ENCODE data around the gene EPHA2.
"Not testable (repeated sequence)": the region's sequence is repeated elsewhere in the genome, so short reads cannot be mapped to it uniquely, and the experiment has no call there.

The EPHA2 gene

DNA sequence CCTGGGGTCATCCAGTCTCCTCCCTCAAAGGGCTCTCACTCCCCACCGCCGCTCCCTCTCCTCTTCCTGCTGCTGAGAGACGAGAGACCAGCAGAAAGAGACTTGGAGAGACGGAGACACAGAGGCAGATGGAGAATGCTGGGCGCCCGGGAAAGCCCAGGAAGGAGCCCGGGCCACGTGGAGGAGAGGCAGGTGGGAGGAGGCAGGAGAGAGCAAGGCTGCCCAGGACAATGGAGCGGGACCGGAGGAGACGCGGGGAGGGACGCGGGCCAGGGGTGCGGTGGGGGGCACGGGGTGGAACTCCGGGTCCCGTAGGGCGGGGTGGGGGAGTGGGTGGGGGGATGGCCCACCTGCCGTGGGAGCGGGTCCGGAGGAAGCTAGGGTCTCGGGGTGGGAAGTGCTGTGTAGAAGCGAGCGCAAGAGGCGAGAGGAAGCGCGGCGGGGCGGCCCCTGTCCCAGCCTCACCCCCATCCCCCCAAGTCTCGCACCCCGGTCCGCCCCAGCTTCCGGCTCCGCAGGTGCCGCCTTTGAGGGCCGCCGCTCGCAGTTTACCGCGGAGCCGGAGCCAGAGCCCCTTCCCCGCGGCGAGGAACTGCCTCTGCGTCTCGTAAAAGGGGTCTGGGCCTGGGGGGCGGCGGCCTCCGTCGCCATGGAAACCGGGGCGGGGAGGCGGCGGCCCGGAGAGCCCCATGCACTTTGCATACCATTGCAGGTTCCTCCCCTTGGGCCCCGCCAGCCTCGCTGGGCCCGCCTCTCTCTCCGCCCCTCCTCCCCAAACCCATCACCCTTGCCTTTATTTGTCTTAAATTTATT lies 11.7 kb upstream of the EPHA2 start:
- DNase-seq = peak in 3 of 4 experiments; percentile 23 to 53 (median 47)

DNA sequence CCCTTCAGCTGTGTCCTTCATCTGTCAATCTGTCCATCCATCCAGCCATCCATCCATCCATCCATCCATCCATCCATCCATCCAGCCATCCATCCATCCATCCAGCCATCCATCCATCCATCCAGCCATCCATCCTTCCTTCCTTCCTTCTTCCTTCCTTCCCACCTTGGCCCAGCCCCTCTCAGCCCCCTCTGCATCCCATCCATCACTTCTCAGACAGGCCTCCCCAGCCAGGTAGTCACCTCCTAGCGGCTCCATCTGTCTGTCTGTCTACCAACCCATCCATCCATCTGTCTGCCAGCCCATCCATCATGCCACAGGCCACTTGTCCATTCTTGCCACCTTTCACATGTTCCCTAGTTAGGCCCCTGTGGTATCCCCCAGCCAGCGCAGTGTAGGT lies 10.2 kb upstream of the EPHA2 start:
- DNase-seq = no peak

DNA sequence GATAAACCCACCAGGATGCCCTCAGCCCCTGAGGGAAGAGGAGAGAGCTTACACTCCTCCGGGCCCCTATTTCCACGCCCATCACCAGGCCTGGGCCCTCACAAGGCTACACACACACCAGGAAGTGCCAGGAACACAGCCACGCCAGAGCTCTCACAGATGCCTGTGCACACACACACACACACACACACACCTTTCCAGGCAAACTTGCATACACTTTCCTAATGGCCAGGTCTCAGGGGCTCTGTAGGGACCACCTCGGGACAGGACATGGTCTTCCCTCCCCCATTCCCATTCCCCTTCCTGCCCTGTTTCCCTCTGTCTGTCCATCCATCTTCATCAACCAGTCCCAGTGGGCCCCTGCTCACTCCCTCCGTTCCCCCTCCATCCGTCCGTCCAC lies 9.7 kb upstream of the EPHA2 start:
- DNase-seq = no peak

DNA sequence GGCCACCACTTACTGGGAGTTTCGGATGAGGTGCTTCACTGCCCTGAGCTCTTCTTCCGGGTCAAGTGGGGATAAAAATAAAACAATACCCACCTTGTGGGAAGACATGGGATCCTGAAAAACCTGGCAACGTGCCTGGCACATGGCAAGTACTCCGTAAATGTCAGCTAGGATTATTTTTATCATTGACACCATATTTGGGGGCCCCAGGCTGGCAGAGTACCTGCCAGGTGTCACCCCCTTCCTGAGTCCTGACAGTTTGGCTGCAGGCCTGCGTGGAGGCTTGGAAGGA lies 9.2 kb upstream of the EPHA2 start:
- DNase-seq = no peak

DNA sequence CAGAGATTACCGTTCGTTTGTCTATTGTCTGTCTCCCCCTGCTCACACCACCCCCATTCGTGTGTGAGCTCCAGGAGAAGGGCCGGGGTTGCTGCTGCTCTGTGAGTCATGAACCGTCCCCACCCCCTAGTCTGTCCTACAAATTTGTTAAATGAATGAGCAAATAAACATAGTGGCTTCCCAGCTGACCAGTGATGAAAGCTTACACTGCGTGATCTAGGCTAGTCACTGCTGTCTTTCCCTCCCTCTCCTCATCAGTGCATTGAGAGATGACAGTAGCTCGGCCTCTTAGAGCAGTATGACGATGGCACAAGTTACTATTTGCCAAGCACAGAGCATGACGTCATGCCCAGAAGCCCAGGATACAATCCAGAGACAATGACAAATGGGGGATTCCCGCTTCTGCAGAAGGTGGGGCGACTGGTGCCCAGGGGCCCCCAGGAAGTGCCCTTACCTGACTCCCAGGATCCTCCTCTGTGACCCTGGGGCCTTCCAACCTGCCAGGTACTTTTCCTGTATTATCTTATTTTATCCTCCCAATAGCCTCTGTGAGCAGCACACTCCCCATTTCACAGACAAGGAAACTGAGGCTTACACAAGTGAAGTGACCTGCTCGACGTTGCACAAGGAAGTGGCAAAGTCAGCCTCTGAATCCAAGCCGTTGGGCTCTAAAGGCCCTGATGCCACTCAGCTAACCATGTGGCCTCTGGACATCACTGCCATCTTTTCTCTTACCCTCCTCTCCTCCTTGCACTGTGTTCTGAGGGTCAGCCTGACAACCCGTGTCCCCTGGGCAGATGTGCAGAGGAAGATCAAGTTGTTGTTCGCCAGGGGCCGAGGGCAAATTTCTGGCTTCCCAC lies 8.6 kb upstream of the EPHA2 start:
- no peak for DNase-seq

DNA sequence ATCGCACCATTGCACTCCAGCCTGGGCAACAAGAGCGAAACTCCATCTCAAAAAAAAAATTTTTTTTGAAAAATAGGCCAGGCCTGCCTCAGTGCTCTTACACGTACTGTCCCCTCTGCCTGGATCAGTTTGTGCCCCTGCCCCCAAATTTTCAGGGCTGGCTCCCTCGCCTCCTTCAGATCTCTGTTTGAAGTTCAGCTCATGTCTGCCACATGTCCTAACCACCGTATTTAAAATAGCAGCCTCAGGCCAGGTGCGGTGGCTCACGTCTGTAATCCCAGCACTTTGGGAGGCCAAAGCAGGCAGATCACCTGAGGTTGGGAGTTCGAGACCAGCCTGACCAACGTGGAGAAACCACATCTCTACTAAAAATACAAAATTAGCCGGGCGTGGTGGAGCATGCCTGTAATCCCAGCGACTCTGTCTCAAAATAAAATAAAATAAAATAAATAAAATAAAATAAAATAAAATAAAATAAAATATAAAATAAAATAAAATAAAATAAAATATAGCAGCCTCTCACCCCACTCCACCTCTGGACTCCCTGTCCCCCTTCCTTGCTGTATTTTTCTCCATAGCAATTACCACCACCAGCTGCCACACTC lies 7.8 kb upstream of the EPHA2 start:
- DNase-seq = not testable (repeated sequence)

DNA sequence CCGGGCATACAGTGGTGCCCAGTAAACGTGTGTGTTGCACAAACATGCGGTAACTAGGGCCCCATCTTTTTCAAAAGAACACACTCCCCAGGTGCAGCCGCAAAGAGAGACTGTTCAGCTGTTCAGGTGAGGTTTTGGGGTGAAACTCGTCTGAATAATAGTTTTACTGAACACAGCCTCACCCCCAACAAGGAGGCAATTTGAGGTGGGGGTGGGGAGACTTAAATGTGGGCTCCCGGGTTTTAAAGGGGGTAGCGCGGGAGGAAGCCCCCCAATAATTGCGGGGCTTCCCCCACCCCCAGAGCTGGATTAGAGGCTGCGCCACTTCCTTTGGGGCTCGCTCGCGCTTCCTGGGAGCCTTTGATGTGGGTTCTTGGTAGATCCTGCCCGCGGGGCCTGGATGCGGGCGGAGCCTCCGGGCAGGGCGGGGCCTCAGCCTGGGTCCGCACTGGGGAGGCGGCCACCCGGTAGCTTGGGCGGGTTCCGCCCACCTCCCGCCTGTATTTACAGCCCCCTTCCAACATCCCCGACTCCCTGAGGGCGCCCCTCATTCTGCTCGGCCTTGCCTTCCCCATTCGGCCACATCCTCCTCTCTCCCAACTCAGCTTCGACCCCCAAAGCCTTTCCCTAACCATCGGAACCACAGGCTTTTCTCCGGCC lies 6.4 kb upstream of the EPHA2 start:
- DNase-seq = peak in 2 of 4 experiments; percentile 22 to 33

DNA sequence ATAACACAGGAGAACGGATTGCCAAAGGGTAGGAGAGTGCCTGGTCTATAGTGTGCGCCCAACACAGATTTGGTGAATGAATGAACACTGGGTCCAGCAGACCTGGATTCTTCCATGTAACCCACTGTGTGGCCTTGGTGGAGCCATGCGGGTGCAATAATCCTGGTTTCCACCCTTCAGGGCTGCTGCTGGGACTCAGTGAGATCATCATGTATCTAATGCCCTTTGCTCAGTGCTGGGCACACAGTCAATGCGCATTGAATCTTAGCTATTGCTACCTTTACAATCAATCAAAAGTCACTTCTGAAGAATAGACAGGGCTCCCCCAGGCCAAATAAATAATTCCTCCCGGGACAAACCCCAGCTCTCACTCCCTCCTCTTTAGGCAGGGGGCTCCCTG lies 5.8 kb upstream of the EPHA2 start:
- no peak for DNase-seq

DNA sequence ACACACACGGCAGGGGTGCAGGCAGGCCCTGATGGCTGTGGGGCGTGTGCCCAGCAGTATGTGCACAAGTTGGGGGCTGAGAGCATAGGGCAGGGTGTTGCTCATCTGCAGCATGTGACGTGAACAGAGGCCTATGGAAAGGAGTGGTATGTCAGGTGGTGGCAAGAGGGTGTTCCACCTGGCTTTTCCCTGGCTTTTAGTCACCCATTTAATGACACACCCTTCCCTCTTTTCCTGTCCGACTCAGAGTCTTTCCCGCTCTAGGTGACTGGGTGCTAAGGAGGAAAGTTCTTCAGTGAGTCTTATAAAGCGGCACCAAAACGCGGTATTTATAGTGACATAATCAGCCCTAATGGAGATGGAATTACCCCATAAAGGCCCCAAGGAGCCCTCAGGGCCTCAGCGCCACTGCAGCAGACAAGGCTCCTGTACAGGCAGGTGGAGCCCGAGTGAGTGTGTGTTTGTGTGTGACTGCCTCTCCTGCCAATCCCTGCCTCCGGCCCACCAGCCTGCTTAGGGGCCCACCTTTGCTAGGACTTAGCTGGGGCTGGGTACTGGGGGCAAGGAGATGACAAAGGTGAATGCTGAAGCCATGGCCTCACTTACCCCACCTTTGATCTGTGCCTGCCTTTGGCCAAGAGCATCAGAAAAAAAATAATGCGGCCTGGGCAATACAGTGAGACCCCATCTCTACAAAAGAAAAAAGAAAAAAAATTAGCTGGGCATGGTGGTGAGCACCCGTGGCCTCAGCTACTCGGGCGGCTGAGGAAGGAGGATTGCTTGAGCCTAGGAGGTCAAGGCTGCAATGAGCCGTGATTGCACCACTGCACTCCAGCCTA lies 3.3 kb upstream of the EPHA2 start:
- DNase-seq = no peak

DNA sequence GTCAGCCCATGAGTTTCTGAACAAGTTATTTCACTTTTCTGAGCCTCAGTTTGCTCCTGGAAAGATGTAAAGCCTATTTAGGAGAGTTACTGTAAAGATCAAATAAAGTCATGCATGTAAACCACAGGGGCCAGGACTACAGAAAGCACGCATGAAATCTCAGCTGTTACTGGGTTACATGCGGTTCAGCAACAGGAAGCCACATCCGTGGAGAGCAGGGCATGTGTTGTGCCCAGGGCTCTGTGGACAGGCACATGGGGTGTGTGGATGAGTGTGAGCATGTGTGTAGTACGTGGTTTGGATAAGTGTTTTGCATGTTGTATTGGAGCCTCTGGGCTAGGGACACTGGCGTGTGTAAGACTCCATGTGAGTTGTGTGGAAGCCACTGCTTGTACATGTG lies 2.2 kb upstream of the EPHA2 start:
- peak in 1 of 4 experiments; percentile 21 for DNase-seq

DNA sequence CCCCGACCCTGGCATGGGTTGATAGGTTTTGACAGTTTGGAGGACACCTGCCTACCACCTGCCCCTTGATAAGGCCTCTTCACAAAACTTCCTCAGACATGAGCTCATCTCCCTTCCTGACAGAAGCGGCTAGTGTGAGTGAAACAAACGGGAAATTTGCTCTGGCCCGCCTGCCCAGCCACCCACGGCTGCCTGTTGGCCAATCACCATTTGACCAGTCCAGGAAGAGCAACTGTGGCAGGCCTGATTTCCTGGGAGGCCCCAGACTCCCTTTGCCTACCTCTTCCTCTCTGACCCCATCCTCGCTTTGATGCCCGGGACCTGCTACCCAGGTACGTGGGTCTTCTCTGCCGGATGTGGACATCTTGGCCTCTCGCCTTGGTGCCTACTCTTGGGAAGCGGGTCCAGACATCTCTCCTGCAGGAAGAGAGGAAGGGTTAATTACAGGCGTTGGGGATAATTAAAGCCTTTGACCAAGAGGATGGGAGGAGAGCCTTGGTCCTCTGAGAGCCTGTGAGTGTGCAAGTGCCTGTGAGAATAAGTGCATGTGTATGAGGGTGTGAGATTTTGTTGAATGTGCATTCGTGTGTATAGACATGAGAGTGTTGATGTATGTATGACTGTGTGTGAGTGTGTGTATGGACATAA lies 1.1 kb upstream of the EPHA2 start:
- no peak for DNase-seq

DNA sequence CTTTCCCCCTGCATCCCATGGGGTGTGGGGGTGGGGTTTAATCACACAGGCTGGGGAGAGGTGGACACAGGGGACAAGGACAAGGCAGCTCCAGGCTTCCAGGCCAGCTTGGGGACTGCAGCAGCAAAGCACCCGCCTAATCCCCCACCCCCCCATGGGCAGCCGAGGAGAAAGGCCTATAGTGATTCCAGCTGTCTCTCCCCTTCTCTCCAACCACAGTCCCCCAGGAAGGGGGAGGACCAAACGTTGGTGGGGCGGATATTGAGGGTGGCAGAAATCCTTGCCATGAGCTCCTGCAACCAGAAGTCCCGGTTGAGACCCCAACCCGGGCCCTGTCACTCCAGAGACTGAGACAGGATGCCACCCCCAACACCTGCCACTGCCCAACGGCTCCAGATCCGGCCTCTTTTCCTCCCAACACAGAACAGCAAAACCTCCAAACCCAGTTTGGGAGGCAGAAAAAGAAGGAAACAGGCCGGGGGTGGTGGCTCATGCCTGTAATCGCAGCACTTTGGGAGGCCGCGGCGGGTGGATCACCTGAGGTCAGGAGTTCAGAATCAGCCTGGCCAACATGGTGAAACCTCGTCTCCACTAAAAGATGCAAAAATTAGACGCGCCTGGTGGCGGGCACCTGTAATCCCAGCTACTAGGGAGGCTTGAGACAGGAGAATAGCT lies 1.7 kb downstream of the EPHA2 start:
- no peak for DNase-seq

DNA sequence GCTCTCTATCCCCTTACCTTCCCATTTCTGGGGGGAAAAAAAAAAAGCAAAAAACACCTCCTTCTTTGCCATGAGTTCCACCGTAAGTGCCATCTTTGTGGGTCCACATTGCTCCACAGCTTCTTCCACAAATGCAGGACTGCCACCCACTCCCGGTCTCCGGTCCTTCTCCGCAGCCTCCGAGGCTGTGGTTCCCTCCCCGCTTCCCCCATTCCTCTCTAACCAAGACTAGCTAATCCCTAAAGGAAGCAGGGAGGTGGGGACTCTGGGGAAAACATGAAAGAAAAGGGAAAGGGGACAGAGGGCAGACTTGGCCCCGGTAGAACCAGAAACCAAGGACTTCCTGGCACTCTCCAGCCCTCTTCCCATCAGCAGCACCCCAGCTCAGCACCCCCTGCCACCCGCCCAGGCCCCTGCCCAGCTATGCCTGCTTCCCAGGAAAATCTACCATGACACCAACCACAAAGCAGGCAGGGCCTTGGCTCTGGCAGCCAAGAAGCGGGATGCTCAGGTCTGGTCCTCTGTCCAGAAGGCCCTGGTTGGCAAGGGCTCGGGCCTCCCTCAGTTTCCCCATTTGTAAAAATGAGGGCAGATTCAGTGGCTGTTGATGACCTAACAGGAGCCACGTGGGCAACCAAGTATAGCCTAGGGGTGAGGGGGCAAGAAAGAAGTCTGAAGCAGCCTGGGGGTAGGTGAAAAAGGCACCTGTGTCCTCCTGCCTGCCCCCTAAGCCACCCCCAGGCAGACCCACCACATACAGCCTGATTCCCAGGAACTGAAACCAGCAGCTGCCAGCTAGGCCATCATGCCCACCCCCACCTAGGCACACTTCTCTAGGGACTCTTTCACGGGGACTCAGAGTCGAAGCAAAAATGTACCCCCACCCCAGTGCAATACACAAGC lies 2.5 kb downstream of the EPHA2 start:
- DNase-seq = no peak

DNA sequence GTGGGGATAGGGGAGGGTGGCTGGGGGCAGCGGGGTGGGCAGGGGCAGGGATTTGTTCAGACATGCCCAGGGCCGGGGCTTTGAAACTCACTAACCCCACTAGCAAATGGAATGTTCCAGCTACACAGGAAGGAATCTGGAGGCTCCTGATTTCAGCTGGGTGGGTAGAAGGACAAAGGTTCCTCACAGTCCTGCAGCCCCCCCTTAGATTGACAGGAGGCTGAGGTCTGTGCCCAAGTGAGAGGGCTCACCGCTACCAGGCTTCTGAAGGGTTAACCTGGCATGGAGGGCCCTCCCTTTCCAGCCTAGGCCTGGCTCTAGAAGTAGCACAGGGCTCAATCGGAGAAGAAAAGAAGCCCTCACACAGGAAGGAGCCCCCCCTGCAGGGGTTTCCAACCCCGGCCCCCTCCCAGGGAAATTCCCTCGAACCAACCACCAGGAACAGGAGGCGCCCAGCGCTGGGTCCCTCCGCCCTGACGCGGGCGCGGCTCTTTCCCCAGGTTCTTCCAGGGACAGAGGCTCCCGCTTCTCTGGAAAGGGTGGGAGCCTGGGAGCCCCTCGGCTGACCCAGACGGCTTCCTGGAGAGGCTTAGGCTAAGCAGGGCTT lies 3.3 kb downstream of the EPHA2 start:
- no peak for DNase-seq

DNA sequence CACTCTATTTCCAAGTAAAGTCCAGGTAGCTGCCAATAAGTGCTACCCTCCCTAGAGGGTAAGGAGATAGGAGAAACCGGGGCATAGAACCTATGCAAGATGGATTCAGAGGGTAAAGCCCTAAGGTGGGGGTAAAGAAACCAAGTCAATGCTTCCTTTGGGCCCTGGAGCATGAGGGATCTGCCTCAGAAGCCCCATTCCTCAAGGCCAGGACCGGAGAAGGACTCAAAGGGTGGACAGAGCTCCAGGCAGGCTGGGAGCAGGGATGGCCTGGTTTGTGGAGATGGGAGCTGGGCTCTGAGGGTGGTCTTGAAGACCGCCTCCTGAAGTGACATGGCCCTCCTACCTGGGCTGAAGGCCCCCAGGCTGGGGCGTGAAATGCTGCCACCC lies 3.9 kb downstream of the EPHA2 start:
- no peak for DNase-seq

DNA sequence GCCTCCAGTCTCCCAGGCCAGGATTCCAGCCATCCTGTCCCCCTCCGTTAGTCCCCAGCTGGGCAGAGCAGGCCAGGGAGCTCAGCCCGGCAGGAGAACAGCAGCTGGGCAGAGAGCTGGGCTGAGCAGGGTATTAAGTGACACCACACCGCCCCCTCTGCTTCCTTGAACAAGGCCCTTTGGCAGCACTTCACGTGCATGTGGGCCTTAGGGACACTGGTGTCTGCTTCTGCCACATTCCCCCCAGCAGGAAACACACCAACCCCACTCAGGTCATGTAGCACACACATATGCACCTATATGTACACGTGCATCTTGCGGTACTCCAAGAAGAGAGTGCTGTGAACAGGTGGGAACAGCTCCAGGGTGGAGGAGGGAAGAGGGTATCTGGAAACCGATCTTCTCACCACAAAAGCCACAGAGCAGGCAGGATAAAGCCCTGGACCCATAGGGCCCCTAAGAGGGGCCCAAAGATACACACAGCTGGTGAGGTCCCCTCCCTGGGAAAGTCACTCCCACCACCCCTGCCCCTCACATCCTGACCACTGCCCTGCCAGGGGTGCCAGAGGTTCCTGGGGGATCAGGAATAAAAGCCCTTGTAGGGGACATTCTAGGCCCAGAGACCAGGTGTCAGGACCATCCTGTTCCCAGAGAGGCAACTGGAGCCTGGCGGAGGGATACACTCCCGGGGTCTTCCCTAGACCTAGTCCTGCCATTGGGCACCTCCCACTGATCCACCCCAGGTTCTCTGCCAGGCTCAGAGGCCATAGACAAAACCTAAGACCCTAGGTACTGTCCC lies 4.5 kb downstream of the EPHA2 start:
- no peak for DNase-seq

DNA sequence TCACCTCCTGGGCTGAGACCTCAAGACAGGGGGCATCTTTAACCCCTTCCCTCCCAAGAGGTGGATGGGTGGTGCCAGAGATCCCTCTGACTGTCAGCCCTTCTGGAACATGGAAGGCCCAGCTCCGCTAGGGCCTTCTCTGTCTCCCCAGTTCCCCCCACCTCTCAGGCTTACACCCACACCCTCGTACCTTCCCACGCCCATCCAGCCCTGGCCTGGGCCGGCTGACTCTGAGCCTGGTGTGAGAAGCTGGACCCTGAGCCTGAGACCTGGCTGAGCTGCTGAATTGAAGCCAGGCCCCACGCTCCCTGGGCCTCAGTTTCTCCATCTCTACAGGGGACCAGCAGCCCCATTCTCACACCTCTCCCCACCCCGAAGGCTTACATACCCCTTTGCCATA lies 5.4 kb downstream of the EPHA2 start:
- DNase-seq = no peak

DNA sequence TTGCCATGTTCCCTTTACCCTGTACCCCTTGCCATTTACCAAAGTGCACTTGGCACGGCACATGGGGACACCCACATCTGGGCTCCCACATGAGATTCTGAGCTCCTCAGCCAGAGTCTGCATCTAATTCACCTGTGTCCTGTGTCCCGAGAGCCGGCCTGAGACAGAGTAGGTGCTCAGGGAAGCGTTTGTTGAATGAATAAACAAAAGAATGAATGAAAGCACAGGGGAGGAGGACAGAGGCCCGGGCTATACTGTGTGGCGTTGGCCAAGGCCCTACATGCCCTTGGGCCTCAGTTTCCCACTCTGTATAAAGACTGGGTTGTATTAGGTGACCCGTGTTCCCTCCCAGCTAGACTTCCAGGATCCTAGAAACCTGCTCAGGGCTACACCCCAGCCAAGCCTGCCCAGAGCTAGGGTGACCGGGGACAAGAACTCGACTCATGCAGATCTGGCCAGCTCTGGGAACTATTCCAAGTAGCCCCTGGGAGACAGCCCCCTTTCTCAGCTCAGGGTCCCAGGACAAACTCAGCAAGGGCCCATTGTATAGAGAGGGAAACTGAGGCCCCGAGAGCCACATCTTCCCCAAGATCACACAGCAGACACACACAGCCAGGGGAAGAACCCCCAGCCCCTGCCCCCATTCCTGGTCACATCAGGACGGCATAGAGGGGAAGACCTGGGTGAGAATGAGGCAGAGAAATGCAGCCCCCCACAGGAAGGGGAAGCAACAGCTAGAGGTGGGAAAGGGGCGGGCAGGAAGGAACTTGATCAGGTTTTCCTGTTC lies 6.0 kb downstream of the EPHA2 start:
- no peak for DNase-seq
